B cell (primary cell): ENCODE measurements around the gene DYNC2H1. TPM values are rescaled to one million over a fixed set of nuclear protein-coding genes. Genes with fewer than 3 reads are reported as not detected.

Experiments used
- ATAC-seq: fragments of 200-7000 bp; cut with Tn5 transposase; one replicate; pipeline ENCODE4 v1.10.0; 2021; ENCODE audit warnings: low read depth, mild to moderate bottlenecking, moderate number of reproducible peaks, moderate library complexity
- CTCF ChIA-PET: fragments of 350-600 bp; sonication (Branson Sonifier 250); formaldehyde crosslinking; loops from one replicate; lab custom pipeline; 2021; ENCODE audit warnings: antibody characterized with exemption, inconsistent platforms; lab: Charles Lee
- POLR2A ChIA-PET: fragments of 350-600 bp; sonication (Branson Sonifier 250); formaldehyde crosslinking; loops from one replicate; lab custom pipeline; 2021; ENCODE audit warnings: antibody characterized with exemption; lab: Charles Lee
- DNase-seq: peaks from one replicate; pipeline ENCODE4 v3.0.0; 2013
- H2AFZ ChIP-seq: 2 replicates; pipeline ENCODE4 v1.6.1; 2012; ENCODE audit warnings: mild to moderate bottlenecking, low read depth, low read length; ENCODE audit not compliant: insufficient read depth, poor library complexity, severe bottlenecking
- H3K27ac ChIP-seq, 2 donors: 1 replicate in 1 of 2; 2 replicates in 1 of 2; pipeline ENCODE4 v1.5.1; 2012 to 2013; ENCODE audit warnings: low read length in 2 of 2, mild to moderate bottlenecking in 2 of 2, moderate library complexity in 1 of 2
- H3K27me3 ChIP-seq, 4 experiments: fragments of 200-600 bp in 1 of 4; sonication (generic) in 1 of 4; replicated peaks in 1 of 4; 1 replicate in 2 of 4; 2 replicates in 2 of 4; pipeline versions ENCODE4 v1.6.1 to v1.7.0; 2013 to 2016; ENCODE audit warnings: low read length in 3 of 4, mild to moderate bottlenecking in 2 of 4, mixed read lengths in 1 of 4, moderate library complexity in 1 of 4; ENCODE audit not compliant: insufficient read depth in 4 of 4, control insufficient read depth in 3 of 4; ENCODE audit errors: control extremely low read depth in 1 of 4
- H3K36me3 ChIP-seq, 2 experiments: replicated peaks in 1 of 2; 1 replicate in 1 of 2; 2 replicates in 1 of 2; pipeline versions ENCODE4 v1.6.1 to v1.7.1; 2013; ENCODE audit warnings: low read length in 1 of 2; ENCODE audit not compliant: insufficient read depth in 2 of 2, control insufficient read depth in 1 of 2; ENCODE audit errors: control extremely low read depth in 1 of 2, extremely low read depth in 1 of 2
- H3K4me1 ChIP-seq, 2 donors: fragments of 200-600 bp in 1 of 2; sonication (generic) in 1 of 2; 1 replicate in 1 of 2; 2 replicates in 1 of 2; pipeline versions ENCODE4 v1.5.1 to v1.6.1; 2013 to 2017; ENCODE audit warnings: low read length in 2 of 2; ENCODE audit not compliant: control insufficient read depth in 2 of 2, insufficient read depth in 2 of 2
- H3K4me2 ChIP-seq: replicated peaks from 2 replicates; pipeline ENCODE3; 2012; ENCODE audit warnings: mild to moderate bottlenecking, low read depth, low read length; ENCODE audit not compliant: poor library complexity, severe bottlenecking
- H3K4me3 ChIP-seq, 5 experiments: fragments of 200-600 bp in 1 of 5; sonication (generic) in 1 of 5; 1 replicate in 3 of 5; 2 replicates in 2 of 5; pipeline versions ENCODE4 v1.5.1 to v1.7.0; 2011 to 2016; ENCODE audit warnings: low read length in 4 of 5, mild to moderate bottlenecking in 4 of 5, low read depth in 2 of 5, control low read depth in 1 of 5, moderate library complexity in 1 of 5; ENCODE audit not compliant: insufficient read depth in 1 of 5; ENCODE audit errors: control extremely low read depth in 1 of 5, extremely low read depth in 1 of 5
- H3K79me2 ChIP-seq: fragments of 200-600 bp; sonication (generic); one replicate; pipeline ENCODE4 v1.6.0; 2016; ENCODE audit warnings: low read length; ENCODE audit not compliant: control insufficient read depth, insufficient read depth
- H3K9ac ChIP-seq: fragments of 200-600 bp; sonication (generic); 2 replicates; pipeline ENCODE4 v1.6.1; 2017; ENCODE audit warnings: mild to moderate bottlenecking, low read length, moderate library complexity
- H3K9me3 ChIP-seq, 3 donors: one replicate each; pipeline versions ENCODE4 v1.6.1 to v1.7.1; 2013; ENCODE audit warnings: low read length in 2 of 3; ENCODE audit not compliant: control insufficient read depth in 2 of 3, insufficient read depth in 1 of 3; ENCODE audit errors: control extremely low read depth in 1 of 3
- H4K20me1 ChIP-seq: 2 replicates; pipeline ENCODE4 v1.6.0; 2012; ENCODE audit warnings: mild to moderate bottlenecking, low read length; ENCODE audit not compliant: insufficient read depth, control insufficient read depth, poor library complexity, severe bottlenecking
- H3K27ac Mint-ChIP-seq: one replicate; pipeline ENCODE4 v1.8.0; 2021; ENCODE audit warnings: mixed read lengths
- H3K27me3 Mint-ChIP-seq: one replicate; pipeline ENCODE4 v1.8.0; 2021; ENCODE audit warnings: mixed read lengths
- H3K4me1 Mint-ChIP-seq: one replicate; pipeline ENCODE4 v1.8.0; 2021; ENCODE audit warnings: mixed read lengths
- H3K4me3 Mint-ChIP-seq: one replicate; pipeline ENCODE4 v1.8.0; 2021; ENCODE audit warnings: mixed read lengths
- H3K9me3 Mint-ChIP-seq: one replicate; pipeline ENCODE4 v1.8.0; 2022; ENCODE audit warnings: mixed read lengths; ENCODE audit not compliant: insufficient read depth
- EZH2 ChIP-seq: IDR thresholded peaks from 2 replicates; pipeline ENCODE4 v1.6.1; 2012; ENCODE audit warnings: borderline replicate concordance, low read depth, mild to moderate bottlenecking, moderate library complexity, low read length; ENCODE audit not compliant: insufficient read depth, poor library complexity, severe bottlenecking
- WGBS: methylation state at CpG from one replicate; pipeline ENCODE4 v1.1.5; 2013; ENCODE audit warnings: missing lambda C conversion rate; ENCODE audit not compliant: insufficient coverage; 5-methylcytosine and 5-hydroxymethylcytosine counted together
- intact Hi-C: fragments of 100-400 bp; cut with micrococcal nuclease; formaldehyde crosslinking; loops from one replicate; pipeline ENCODE4 v1.10.0; 2022
- polyA plus RNA-seq: library from polyadenylated mRNA; depleted of rRNA; stranded (reverse); fragments of >200 nt; gene quantifications from 2 replicates; pipeline ENCODE4 v1.2.3, GENCODE V29; 2012
- total RNA-seq, 2 donors: library from RNA; stranded (reverse); fragments of 120-200 nt in 1 of 2; gene quantifications; 1 replicate in 1 of 2; 2 replicates in 1 of 2; pipeline versions ENCODE4 v1.2.3 to v1.2.4, GENCODE V29; 2013 to 2022
- TF ChIP-seq, protein P1 (sequence below): fragments of 200-600 bp; IDR thresholded peaks from one replicate; pipeline ENCODE4 v1.8.0; 2022; ENCODE audit warnings: antibody characterized with exemption, mild to moderate bottlenecking

Gene DYNC2H1
- total and polyA plus RNA-seq, 2 donors (not counting 1 experiment from before 2014, with no cell fraction given): 0.92 to 7.8 TPM

DNA sequence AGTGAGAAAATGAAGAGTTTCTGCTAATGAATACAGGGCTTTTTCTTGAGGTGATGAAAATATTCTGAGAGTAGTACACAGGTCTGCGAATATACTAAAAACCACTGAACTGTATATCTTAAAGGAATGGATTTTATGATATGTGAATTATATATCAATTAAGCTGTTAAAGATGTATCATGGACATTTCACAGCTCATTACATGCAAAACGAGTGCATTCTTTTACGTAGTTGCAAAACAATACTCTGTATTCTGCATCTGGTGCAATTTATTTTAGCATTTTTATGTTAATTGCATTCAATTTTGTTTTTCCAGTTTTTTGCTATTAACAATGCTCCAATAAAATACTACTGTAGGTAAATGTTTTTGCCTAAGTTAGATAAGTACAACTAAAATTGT is 411.6 kb downstream of the DYNC2H1 start:
- intact Hi-C loops: no loop called here
- no peak overlapping the region for H3K9ac ChIP-seq
- no peaks in the 10 kb centered on the region for H3K27me3 ChIP-seq
- H2AFZ ChIP-seq: no peak overlapping the region
- DNase-seq (no peak), ATAC-seq (no peak)
- no peaks in the 10 kb centered on the region for H4K20me1 ChIP-seq
- ChIA-PET CTCF (no interaction called here), POLR2A (no interaction called here)
- H3K9me3 ChIP-seq: no peaks in the 10 kb centered on the region
- Mint-ChIP-seq H3K4me3 (no peak overlapping the region), H3K4me1 (no peaks in the 10 kb centered on the region), H3K27me3 (no peaks in the 10 kb centered on the region), H3K9me3 (no peaks in the 10 kb centered on the region), H3K27ac (no peak overlapping the region)
- no peak overlapping the region for H3K27ac ChIP-seq
- TF ChIP-seq EZH2: no peak
- TF ChIP-seq, protein P1, sequence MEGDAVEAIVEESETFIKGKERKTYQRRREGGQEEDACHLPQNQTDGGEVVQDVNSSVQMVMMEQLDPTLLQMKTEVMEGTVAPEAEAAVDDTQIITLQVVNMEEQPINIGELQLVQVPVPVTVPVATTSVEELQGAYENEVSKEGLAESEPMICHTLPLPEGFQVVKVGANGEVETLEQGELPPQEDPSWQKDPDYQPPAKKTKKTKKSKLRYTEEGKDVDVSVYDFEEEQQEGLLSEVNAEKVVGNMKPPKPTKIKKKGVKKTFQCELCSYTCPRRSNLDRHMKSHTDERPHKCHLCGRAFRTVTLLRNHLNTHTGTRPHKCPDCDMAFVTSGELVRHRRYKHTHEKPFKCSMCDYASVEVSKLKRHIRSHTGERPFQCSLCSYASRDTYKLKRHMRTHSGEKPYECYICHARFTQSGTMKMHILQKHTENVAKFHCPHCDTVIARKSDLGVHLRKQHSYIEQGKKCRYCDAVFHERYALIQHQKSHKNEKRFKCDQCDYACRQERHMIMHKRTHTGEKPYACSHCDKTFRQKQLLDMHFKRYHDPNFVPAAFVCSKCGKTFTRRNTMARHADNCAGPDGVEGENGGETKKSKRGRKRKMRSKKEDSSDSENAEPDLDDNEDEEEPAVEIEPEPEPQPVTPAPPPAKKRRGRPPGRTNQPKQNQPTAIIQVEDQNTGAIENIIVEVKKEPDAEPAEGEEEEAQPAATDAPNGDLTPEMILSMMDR: no peak
- H3K79me2 ChIP-seq: no peaks in the 10 kb centered on the region
- WGBS: no CpG with 5 or more reads among the region's 3 CpGs
- H3K4me2 ChIP-seq: no peak overlapping the region
- H3K4me3 ChIP-seq: no peak overlapping the region
- H3K36me3 ChIP-seq: no peaks in the 10 kb centered on the region
- no peaks in the 10 kb centered on the region for H3K4me1 ChIP-seq

DNA sequence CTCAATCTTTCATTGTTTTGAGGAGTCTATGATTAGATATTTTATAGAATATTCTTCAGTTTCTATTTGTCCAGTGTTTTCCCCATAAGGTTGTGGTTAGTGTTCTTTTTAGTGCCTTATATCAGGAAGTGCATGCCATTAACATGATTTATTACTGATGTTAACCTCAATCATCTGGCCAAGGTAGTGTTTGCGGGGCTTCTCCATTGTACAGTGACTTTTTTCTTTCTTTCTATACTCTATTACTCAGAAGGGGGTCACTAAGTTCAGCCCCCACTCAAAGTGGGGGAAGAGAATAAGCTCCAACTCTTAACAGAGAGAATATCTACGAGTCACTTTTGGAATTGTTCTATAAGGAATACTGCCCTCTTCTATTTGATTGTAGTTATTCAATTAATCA is 415.8 kb downstream of the DYNC2H1 start:
- Histone ChIP-seq H3K27me3 (no peaks in the 10 kb centered on the region), H2AFZ (no peak overlapping the region), H3K79me2 (no peaks in the 10 kb centered on the region), H3K36me3 (no peaks in the 10 kb centered on the region), H3K4me3 (no peak overlapping the region), H3K9ac (no peak overlapping the region), H3K9me3 (no peaks in the 10 kb centered on the region), H3K4me1 (no peaks in the 10 kb centered on the region), H3K27ac (no peak overlapping the region), H4K20me1 (no peaks in the 10 kb centered on the region), H3K4me2 (no peak overlapping the region)
- no peaks in the 10 kb centered on the region for H3K9me3 Mint-ChIP-seq
- H3K4me1 Mint-ChIP-seq: no peaks in the 10 kb centered on the region
- ChIA-PET CTCF (no interaction called here), POLR2A (no interaction called here)
- DNase-seq: no peak
- no peaks in the 10 kb centered on the region for H3K27me3 Mint-ChIP-seq
- TF ChIP-seq, protein P1: no peak
- TF ChIP-seq EZH2: no peak
- ATAC-seq: no peak
- no peak overlapping the region for H3K4me3 Mint-ChIP-seq
- H3K27ac Mint-ChIP-seq: no peak overlapping the region
- intact Hi-C loops: no loop called here
- WGBS: no CpG with 5 or more reads among the region's 2 CpGs
